Duodenal mucosa (tissue), 2 donors: ENCODE measurements around the gene ADAM10.

ENCODE experiments used
- H3K27ac ChIP-seq: one replicate; pipeline ENCODE4 v1.7.0; 2013; ENCODE audit warnings: low read depth, low read length
- H3K27me3 ChIP-seq, 2 donors: one replicate each; pipeline ENCODE4 v1.7.0; 2013; ENCODE audit warnings: low read length in 2 of 2, control low read depth in 1 of 2; ENCODE audit not compliant: insufficient read depth in 2 of 2, control insufficient read depth in 1 of 2
- H3K36me3 ChIP-seq, 2 donors: one replicate each; pipeline ENCODE4 v1.7.0; 2013; ENCODE audit warnings: low read length in 2 of 2, control low read depth in 1 of 2; ENCODE audit not compliant: insufficient read depth in 2 of 2, control insufficient read depth in 1 of 2
- H3K4me1 ChIP-seq, 2 donors: one replicate each; pipeline ENCODE4 v1.7.0; 2013; ENCODE audit warnings: low read length in 2 of 2, control low read depth in 1 of 2; ENCODE audit not compliant: insufficient read depth in 2 of 2, control insufficient read depth in 1 of 2
- H3K4me3 ChIP-seq, 2 donors: one replicate each; pipeline ENCODE4 v1.7.0; 2013; ENCODE audit warnings: low read length in 2 of 2, low read depth in 1 of 2
- H3K9ac ChIP-seq, 2 donors: one replicate each; pipeline ENCODE4 v1.7.0; 2013; ENCODE audit warnings: low read length in 2 of 2, low read depth in 1 of 2
- H3K9me3 ChIP-seq, 2 donors: one replicate each; pipeline ENCODE4 v1.7.0; 2013; ENCODE audit warnings: low read length in 2 of 2, control low read depth in 1 of 2; ENCODE audit not compliant: control insufficient read depth in 1 of 2

Gene ADAM10

GRCh38 chr15:58572521-58572920 lies 177.0 kb downstream of the ADAM10 start:
- no peaks in the 10 kb centered on the region for H3K27me3 ChIP-seq
- H3K9me3 ChIP-seq: no peaks in the 10 kb centered on the region
- H3K4me3 ChIP-seq: no peak overlapping the region
- no peaks in the 10 kb centered on the region for H3K36me3 ChIP-seq
- H3K9ac ChIP-seq: no peak overlapping the region
- peaks cover 12 to 23% of the 10 kb centered on the region in 2 donors for H3K4me1 ChIP-seq
- no peak overlapping the region for H3K27ac ChIP-seq

- Histone ChIP-seq H3K36me3 (no peaks in the 10 kb centered on the region), H3K4me3 (no peak overlapping the region), H3K9me3 (no peaks in the 10 kb centered on the region), H3K27me3 (no peaks in the 10 kb centered on the region), H3K27ac (no peak overlapping the region), H3K9ac (no peak overlapping the region), H3K4me1 (peaks cover 12 to 23% of the 10 kb centered on the region in 2 donors)
These were observed 178.0 kb downstream of the ADAM10 start for GRCh38 chr15:58571491-58571890.

DNA sequence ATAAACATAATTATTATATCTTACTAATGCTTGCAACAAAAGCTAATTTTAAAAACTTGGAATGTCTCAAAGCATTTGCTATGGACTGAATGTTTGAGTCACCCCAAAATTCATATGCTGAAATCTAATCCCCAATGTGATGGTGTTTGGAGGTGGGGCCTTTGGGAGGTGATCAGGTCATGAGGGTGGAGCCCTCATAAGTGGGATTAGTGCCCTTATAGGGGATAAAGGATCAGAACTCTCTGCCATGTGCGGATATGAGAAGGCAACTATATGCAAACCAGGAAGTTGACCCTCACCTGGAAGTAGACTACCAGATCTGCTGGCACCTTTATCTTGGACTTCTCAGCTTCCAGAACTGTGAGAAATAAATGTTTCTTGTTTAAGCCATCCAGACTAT lies 180.1 kb downstream of the ADAM10 start:
- H3K4me3 ChIP-seq: no peak overlapping the region
- peaks cover 12 to 18% of the 10 kb centered on the region in 2 donors for H3K4me1 ChIP-seq
- no peaks in the 10 kb centered on the region for H3K27me3 ChIP-seq
- H3K9me3 ChIP-seq: no peaks in the 10 kb centered on the region
- H3K36me3 ChIP-seq: no peaks in the 10 kb centered on the region
- no peak overlapping the region for H3K27ac ChIP-seq
- H3K9ac ChIP-seq: no peak overlapping the region

GRCh38 chr15:58568157-58568571 lies 181.3 kb downstream of the ADAM10 start:
- H3K27me3 ChIP-seq: no peaks in the 10 kb centered on the region
- H3K36me3 ChIP-seq: no peaks in the 10 kb centered on the region
- peaks cover 0 to 7% of the 10 kb centered on the region in 2 donors for H3K4me1 ChIP-seq
- no peak overlapping the region for H3K9ac ChIP-seq
- H3K27ac ChIP-seq: no peak overlapping the region
- H3K9me3 ChIP-seq: no peaks in the 10 kb centered on the region
- H3K4me3 ChIP-seq: no peak overlapping the region

DNA sequence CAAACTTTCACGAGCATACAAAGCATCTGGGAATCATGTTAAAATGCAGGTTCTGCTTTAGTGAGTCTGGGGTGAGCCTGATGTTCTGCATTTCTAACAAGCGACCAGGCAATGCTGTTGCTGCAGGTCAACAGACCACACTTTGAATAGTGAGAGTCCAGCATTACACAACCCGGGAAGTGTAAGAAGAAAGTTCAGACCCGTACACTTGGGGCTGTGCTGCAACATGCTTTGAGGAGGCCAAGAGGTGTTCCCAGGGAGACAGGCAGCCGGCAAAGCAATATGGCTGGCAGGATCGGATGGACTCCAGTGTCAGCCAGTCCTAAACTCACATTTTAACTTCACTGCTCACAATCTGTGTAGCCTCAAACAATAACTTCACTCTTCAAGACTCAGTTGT lies 183.5 kb downstream of the ADAM10 start:
- Histone ChIP-seq H3K4me1 (peaks cover 0 to 7% of the 10 kb centered on the region in 2 donors), H3K27me3 (no peaks in the 10 kb centered on the region), H3K4me3 (no peak overlapping the region), H3K9me3 (no peaks in the 10 kb centered on the region), H3K27ac (no peak overlapping the region), H3K9ac (no peak overlapping the region), H3K36me3 (no peaks in the 10 kb centered on the region)

GRCh38 chr15:58565619-58566018 lies 183.9 kb downstream of the ADAM10 start:
- Histone ChIP-seq H3K9me3 (no peaks in the 10 kb centered on the region), H3K9ac (no peak overlapping the region), H3K27me3 (no peaks in the 10 kb centered on the region), H3K27ac (no peak overlapping the region), H3K36me3 (no peaks in the 10 kb centered on the region), H3K4me1 (peaks cover 0 to 7% of the 10 kb centered on the region in 2 donors), H3K4me3 (no peak overlapping the region)

DNA sequence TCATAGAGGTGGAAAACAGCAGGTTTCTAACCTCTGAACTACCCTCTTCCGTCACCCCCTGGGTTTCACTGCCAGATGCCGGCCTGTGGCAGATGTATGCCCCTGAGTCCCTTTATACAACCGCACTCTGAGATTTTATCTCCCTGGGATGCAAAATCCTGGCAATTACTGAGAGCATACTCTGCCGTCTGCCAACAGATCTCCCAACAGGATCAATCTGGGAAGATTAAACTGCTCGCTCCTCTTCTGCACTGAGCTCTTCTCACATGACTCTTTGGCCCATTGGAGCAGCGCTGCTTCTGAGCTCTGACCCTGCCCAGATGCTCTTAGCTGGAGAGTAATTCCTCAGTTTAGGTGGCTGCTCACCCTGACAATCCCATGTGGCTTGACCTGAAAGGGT lies 184.5 kb downstream of the ADAM10 start:
- H3K27me3 ChIP-seq: no peaks in the 10 kb centered on the region
- no peaks in the 10 kb centered on the region for H3K9me3 ChIP-seq
- no peak overlapping the region for H3K9ac ChIP-seq
- no peak overlapping the region for H3K4me3 ChIP-seq
- no peaks in the 10 kb centered on the region for H3K36me3 ChIP-seq
- H3K4me1 ChIP-seq: peaks cover 0 to 7% of the 10 kb centered on the region in 2 donors
- H3K27ac ChIP-seq: no peak overlapping the region

GRCh38 chr15:58562135-58562534 lies 187.4 kb downstream of the ADAM10 start:
- H3K27me3 ChIP-seq: no peaks in the 10 kb centered on the region
- H3K4me1 ChIP-seq: no peaks in the 10 kb centered on the region
- H3K9me3 ChIP-seq: no peaks in the 10 kb centered on the region
- H3K27ac ChIP-seq: no peak overlapping the region
- H3K36me3 ChIP-seq: no peaks in the 10 kb centered on the region
- no peak overlapping the region for H3K9ac ChIP-seq
- no peak overlapping the region for H3K4me3 ChIP-seq

DNA sequence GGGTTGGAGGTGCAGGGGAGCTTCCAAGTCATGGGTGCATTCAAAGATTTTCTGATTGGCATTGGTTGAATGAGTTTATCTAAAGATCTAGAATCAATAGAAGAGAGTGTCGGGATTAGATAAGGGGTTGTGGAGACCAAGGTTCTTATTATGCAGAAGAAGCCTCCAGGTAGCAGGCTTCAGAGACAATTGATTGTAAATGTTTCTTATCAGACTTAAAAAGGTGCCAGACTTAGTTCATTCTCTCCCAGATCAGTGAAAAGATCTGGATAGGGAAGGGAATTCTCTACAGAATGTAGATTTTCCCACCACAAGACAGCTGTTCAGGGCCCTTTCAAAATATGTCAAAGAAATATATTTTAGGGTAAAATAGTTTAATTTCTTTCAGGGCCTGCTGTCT lies 188.2 kb downstream of the ADAM10 start:
- Histone ChIP-seq H3K27ac (no peak overlapping the region), H3K9me3 (no peaks in the 10 kb centered on the region), H3K4me1 (no peaks in the 10 kb centered on the region), H3K9ac (no peak overlapping the region), H3K4me3 (no peak overlapping the region), H3K27me3 (no peaks in the 10 kb centered on the region), H3K36me3 (no peaks in the 10 kb centered on the region)

DNA sequence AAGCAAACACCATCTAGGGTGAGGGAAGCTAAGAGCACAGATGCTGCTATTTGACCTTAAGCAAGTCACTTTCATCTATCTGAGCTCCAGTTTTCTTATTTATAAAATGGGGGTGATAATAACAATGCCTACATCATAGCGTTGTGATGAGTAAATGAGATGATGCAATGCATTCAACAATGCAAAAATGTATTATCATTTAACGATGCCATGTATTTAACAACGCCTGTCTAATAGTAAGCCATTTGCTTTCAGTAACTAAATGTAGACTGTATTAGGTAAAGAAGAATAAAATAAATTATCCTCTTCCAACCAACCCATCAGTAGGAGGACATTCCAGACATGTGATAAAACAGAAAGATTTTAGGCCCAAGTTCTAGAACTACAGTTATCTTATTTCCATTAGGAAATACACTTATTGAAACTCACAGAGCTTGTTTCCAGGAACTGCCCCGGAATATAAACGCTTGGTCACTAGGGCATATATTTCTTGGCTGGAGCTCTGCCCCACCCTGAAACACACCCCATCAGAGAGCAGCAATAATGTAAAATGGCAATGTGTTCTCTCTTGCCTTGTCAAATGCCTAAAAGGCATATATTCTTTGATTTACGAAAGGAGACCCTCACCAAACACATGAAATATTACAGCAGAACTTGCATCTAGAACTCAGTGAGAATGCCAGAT lies 189.5 kb downstream of the ADAM10 start:
- no peaks in the 10 kb centered on the region for H3K27me3 ChIP-seq
- H3K36me3 ChIP-seq: no peaks in the 10 kb centered on the region
- H3K9ac ChIP-seq: no peak overlapping the region
- H3K27ac ChIP-seq: no peak overlapping the region
- H3K4me1 ChIP-seq: peaks cover 6 to 11% of the 10 kb centered on the region in 2 donors
- no peak overlapping the region for H3K4me3 ChIP-seq
- H3K9me3 ChIP-seq: no peaks in the 10 kb centered on the region
